Adrenal gland (tissue), 5 donors: ENCODE measurements around the gene PCDHA8.

Experiments
- POLR2A ChIP-seq, 2 donors: fragments of 450-650 bp; IDR thresholded peaks; one replicate each; pipeline ENCODE4 v1.6.1; 2017; ENCODE audit warnings: antibody characterized with exemption in 2 of 2, mild to moderate bottlenecking in 2 of 2, moderate library complexity in 1 of 2
- TF ChIP-seq, protein P1 (sequence below), 6 experiments: fragments of 450-650 bp in 4 of 6; fragments of 200-600 bp in 2 of 6; sonication (generic) in 1 of 6; IDR thresholded peaks; 1 replicate in 5 of 6; 2 replicates in 1 of 6; pipeline versions ENCODE4 v1.5.1 to v1.8.0; 2016 to 2021; ENCODE audit warnings: antibody characterized with exemption in 6 of 6, mild to moderate bottlenecking in 2 of 6, moderate library complexity in 1 of 6
- donor health status: DM: no; HTN: no; CAD: no.

DNA sequence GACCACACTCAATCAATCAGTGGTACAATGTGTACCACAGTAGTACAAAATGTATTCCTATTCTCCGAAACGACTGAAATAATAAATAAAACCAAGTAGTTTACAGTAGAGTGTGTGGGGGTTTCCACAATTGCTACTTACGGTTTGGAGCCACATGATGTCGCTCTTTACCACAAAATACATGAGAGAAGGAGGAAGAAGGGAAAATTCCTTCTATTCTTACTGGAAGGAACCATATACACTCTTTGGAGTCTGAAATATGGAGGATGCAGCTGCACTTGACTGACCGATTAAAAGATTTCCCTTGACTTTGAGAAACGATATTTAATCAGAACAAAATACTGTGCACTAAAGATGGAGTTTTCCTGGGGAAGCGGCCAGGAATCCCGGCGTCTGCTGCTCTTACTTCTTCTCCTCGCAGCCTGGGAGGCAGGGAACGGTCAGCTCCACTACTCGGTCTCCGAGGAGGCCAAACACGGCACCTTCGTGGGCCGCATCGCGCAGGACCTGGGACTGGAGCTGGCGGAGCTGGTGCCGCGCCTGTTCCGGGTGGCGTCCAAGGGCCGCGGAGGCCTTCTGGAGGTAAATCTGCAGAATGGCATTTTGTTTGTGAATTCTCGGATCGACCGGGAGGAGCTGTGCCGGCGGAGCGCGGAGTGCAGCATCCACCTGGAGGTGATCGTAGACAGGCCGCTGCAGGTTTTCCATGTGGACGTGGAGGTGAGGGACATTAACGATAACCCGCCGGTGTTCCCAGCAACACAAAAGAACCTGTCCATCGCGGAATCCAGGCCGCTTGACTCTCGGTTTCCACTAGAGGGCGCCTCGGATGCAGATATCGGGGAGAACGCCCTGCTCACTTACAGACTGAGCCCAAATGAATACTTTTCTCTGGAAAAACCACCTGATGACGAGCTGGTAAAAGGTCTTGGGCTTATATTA lies 33.9 kb upstream of the PCDHA8 start, which contains the start of gene PCDHA4:
- TF ChIP-seq, protein P1, sequence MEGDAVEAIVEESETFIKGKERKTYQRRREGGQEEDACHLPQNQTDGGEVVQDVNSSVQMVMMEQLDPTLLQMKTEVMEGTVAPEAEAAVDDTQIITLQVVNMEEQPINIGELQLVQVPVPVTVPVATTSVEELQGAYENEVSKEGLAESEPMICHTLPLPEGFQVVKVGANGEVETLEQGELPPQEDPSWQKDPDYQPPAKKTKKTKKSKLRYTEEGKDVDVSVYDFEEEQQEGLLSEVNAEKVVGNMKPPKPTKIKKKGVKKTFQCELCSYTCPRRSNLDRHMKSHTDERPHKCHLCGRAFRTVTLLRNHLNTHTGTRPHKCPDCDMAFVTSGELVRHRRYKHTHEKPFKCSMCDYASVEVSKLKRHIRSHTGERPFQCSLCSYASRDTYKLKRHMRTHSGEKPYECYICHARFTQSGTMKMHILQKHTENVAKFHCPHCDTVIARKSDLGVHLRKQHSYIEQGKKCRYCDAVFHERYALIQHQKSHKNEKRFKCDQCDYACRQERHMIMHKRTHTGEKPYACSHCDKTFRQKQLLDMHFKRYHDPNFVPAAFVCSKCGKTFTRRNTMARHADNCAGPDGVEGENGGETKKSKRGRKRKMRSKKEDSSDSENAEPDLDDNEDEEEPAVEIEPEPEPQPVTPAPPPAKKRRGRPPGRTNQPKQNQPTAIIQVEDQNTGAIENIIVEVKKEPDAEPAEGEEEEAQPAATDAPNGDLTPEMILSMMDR (IDR thresholded peaks at IDR 0.05), result peak in 2 of 6 experiments; percentile 3 to 15
- TF ChIP-seq POLR2A (IDR thresholded peaks at IDR 0.05), result no peak
